ENCODE measurements around the gene ZNF398. TPM values are rescaled to one million over a fixed set of nuclear protein-coding genes. Genes with fewer than 3 reads are reported as not detected.

The ZNF398 gene
- total RNA-seq, 2 donors from 2014 or later: 17.2 to 19.7 TPM

DNA sequence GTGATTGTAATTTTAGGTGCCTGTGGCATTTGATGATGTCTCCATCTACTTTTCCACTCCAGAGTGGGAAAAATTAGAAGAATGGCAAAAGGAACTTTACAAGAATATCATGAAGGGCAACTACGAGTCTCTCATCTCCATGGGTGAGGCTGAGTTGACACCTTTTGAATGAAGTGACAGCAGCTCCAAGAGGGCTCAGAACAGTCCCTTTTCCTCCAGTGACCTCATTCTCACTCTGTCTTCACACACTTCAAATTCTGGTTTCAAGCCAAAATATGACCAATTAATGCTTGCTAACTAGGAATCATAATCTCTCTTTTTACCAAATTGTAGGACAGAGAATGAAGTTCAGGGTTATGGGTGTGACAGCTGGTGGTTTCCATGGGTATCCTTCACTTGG is 18.9 kb downstream of the ZNF398 start:
- no peaks in the 10 kb centered on the region for H3K36me3 Mint-ChIP-seq (ENCODE audit: low read depth)
- H3K27ac Mint-ChIP-seq: no peak overlapping the region
- H3K9me3 ChIP-seq (ENCODE audit: control insufficient read depth, low read length, poor library complexity, severe bottlenecking): no peaks in the 10 kb centered on the region
- ATAC-seq (no peak), DNase-seq (no peak)
- H3K4me1 Mint-ChIP-seq: peaks cover 4% of the 10 kb centered on the region
- H3K4me3 Mint-ChIP-seq: no peak overlapping the region
- H3K27me3 Mint-ChIP-seq: no peaks in the 10 kb centered on the region

DNA sequence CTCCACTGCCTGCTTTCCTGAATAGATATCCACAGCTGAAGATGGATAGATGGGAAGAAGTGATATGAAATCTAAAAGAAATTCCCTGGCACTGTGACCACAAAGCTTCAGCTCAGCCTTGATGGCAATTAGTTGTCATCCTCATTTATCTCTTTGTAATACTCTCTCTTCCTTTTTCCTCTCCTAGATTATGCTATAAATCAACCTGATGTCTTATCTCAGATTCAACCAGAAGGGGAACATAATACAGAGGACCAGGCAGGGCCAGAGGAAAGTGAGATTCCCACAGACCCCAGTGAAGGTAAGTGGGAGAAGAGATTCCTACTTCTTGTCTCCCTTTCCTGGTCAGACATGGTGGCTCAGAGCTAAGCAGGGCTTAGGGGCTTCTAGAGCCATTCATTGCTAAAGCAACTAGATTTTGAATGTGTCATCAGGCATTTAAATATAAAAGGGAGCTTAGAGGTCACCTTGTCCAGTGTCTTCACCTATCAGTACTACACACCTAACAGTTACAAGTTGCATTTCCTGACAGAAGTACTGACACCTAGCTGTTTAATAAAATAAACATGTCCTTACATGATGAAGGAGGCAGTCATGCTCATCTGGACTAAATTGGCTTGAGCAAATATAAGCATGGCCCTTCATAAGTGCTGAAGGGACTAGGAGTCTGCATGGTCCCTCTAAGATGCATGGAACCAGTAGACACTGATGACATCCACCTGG is 19.5 kb downstream of the ZNF398 start:
- Mint-ChIP-seq H3K27ac (no peak overlapping the region), H3K36me3 (ENCODE audit: low read depth) (no peaks in the 10 kb centered on the region), H3K4me3 (no peak overlapping the region)

GRCh38 chr7:149171892-149172533 is 24.8 kb downstream of the ZNF398 start:
- ATAC-seq (no peak), DNase-seq (no peak)
- Mint-ChIP-seq H3K4me1 (peaks cover 5% of the 10 kb centered on the region), H3K27me3 (no peaks in the 10 kb centered on the region), H3K36me3 (ENCODE audit: low read depth) (peaks cover 5% of the 10 kb centered on the region), H3K4me3 (no peak overlapping the region), H3K27ac (peak overlapping the region; percentile 14)
- no peaks in the 10 kb centered on the region for H3K9me3 ChIP-seq (ENCODE audit: control insufficient read depth, low read length, poor library complexity, severe bottlenecking)

More for the DNA sequence above, 19.5 kb downstream of the ZNF398 start:
- DNase-seq: no peak
- no peaks in the 10 kb centered on the region for H3K9me3 ChIP-seq (ENCODE audit: control insufficient read depth, low read length, poor library complexity, severe bottlenecking)
- H3K27me3 Mint-ChIP-seq: no peaks in the 10 kb centered on the region
- H3K4me1 Mint-ChIP-seq: peaks cover 4% of the 10 kb centered on the region
- ATAC-seq: no peak

DNA sequence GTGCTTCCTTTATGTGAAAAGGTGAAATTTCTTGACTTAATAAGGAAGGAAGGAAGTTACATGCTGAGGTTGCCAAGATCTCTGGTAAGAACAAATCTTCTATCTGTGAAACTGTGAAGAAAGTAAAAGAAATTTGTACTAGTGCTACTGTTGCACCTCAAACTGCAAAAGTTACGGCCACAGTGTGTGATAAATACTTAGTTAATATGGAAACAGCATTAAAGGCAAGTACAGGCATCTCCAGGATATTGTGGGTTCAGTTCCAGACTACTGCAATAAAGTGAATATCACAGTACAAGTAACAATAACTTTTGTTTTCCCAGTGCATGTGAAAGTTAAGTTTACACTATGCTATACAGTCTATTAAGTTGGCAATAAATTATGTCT is 25.3 kb downstream of the ZNF398 start:
- H3K9me3 ChIP-seq (ENCODE audit: control insufficient read depth, low read length, poor library complexity, severe bottlenecking): no peaks in the 10 kb centered on the region
- H3K36me3 Mint-ChIP-seq (ENCODE audit: low read depth): peaks cover 7% of the 10 kb centered on the region
- no peaks in the 10 kb centered on the region for H3K27me3 Mint-ChIP-seq
- H3K4me1 Mint-ChIP-seq: peaks cover 11% of the 10 kb centered on the region
- no peak overlapping the region for H3K27ac Mint-ChIP-seq
- DNase-seq (no peak), ATAC-seq (no peak)
- H3K4me3 Mint-ChIP-seq: no peak overlapping the region

GRCh38 chr7:149175150-149175549 is 27.9 kb downstream of the ZNF398 start:
- Mint-ChIP-seq H3K36me3 (ENCODE audit: low read depth) (peaks cover 12% of the 10 kb centered on the region), H3K27ac (no peak overlapping the region), H3K27me3 (no peaks in the 10 kb centered on the region), H3K4me1 (peaks cover 12% of the 10 kb centered on the region), H3K4me3 (no peak overlapping the region)
- DNase-seq (no peak), ATAC-seq (no peak)
- H3K9me3 ChIP-seq (ENCODE audit: control insufficient read depth, low read length, poor library complexity, severe bottlenecking): no peaks in the 10 kb centered on the region

DNA sequence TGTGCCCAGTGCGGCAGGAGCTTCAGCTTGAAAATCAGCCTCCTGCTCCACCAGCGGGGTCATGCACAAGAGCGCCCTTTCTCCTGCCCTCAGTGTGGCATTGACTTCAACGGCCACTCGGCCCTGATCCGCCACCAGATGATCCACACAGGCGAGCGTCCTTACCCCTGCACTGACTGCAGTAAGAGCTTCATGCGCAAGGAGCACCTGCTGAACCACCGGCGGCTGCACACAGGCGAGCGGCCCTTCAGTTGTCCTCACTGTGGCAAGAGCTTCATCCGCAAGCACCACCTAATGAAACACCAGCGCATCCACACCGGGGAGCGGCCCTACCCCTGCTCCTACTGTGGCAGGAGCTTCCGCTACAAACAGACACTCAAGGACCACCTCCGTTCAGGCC is 32.0 kb downstream of the ZNF398 start:
- no peaks in the 10 kb centered on the region for H3K27me3 Mint-ChIP-seq
- H3K36me3 Mint-ChIP-seq (ENCODE audit: low read depth): peaks cover 12% of the 10 kb centered on the region
- H3K4me3 Mint-ChIP-seq: no peak overlapping the region
- H3K27ac Mint-ChIP-seq: peak overlapping the region; percentile 37
- H3K9me3 ChIP-seq (ENCODE audit: control insufficient read depth, low read length, poor library complexity, severe bottlenecking): no peaks in the 10 kb centered on the region
- DNase-seq (no peak), ATAC-seq (no peak)
- H3K4me1 Mint-ChIP-seq: peaks cover 14% of the 10 kb centered on the region

- ATAC-seq (no peak), DNase-seq (no peak)
- no peak overlapping the region for H3K4me3 Mint-ChIP-seq
- H3K4me1 Mint-ChIP-seq: peaks cover 12% of the 10 kb centered on the region
- peaks cover 12% of the 10 kb centered on the region for H3K36me3 Mint-ChIP-seq (ENCODE audit: low read depth)
- H3K9me3 ChIP-seq (ENCODE audit: control insufficient read depth, low read length, poor library complexity, severe bottlenecking): no peaks in the 10 kb centered on the region
- no peak overlapping the region for H3K27ac Mint-ChIP-seq
- H3K27me3 Mint-ChIP-seq: no peaks in the 10 kb centered on the region
Measured at GRCh38 chr7:149180722-149181449, 33.6 kb downstream of the ZNF398 start.

DNA sequence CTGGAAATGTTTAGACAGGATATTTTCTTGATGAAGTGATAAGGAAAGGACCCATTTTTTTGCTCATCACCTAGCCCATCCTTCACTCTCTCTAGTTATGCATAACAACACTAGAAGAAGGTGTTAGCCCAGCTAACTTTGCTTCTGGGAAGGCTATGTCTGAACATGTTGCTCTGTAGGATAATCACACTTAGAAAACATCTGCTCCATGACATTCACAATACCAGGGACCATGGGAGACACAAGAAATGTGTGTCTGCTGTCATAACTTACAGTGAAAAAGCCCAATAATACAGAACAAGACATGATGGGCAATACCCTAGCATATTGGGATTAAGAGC is 34.2 kb downstream of the ZNF398 start:
- Mint-ChIP-seq H3K27ac (peak overlapping the region; percentile 65), H3K4me1 (peaks cover 12% of the 10 kb centered on the region), H3K27me3 (no peaks in the 10 kb centered on the region), H3K36me3 (ENCODE audit: low read depth) (peaks cover 10% of the 10 kb centered on the region), H3K4me3 (no peak overlapping the region)
- ATAC-seq (no peak), DNase-seq (no peak)
- no peaks in the 10 kb centered on the region for H3K9me3 ChIP-seq (ENCODE audit: control insufficient read depth, low read length, poor library complexity, severe bottlenecking)

DNA sequence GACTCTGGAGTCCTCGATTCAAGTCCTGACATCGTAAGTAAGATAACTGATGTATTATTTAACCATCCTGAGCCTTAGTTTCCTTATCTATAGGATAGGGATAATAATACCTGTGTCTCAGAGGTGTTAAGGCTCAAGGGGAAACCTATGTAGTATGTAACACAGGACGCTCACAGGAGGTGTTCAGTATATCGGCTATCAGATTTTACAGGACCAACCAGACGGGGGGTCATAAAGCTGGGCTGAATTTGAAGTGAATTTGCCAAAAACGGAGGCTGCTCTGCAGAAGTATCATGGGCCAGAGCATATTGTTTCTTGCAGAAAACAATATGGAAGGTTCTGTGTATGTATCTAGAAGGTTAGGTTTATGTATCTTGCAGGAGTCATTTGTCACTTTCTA is 37.0 kb downstream of the ZNF398 start:
- no peaks in the 10 kb centered on the region for H3K27me3 Mint-ChIP-seq
- DNase-seq (no peak), ATAC-seq (no peak)
- no peaks in the 10 kb centered on the region for H3K36me3 Mint-ChIP-seq (ENCODE audit: low read depth)
- H3K9me3 ChIP-seq (ENCODE audit: control insufficient read depth, low read length, poor library complexity, severe bottlenecking): no peaks in the 10 kb centered on the region
- H3K27ac Mint-ChIP-seq: no peak overlapping the region
- H3K4me1 Mint-ChIP-seq: peaks cover 2% of the 10 kb centered on the region
- H3K4me3 Mint-ChIP-seq: no peak overlapping the region

GRCh38 chr7:149188213-149188612 is 41.0 kb downstream of the ZNF398 start:
- peak overlapping the region; percentile 24 for H3K27ac Mint-ChIP-seq
- H3K9me3 ChIP-seq (ENCODE audit: control insufficient read depth, low read length, poor library complexity, severe bottlenecking): no peaks in the 10 kb centered on the region
- peak overlapping the region; percentile 16 for H3K4me3 Mint-ChIP-seq
- no peaks in the 10 kb centered on the region for H3K36me3 Mint-ChIP-seq (ENCODE audit: low read depth)
- DNase-seq (no peak), ATAC-seq (no peak)
- H3K4me1 Mint-ChIP-seq: no peaks in the 10 kb centered on the region
- H3K27me3 Mint-ChIP-seq: no peaks in the 10 kb centered on the region

DNA sequence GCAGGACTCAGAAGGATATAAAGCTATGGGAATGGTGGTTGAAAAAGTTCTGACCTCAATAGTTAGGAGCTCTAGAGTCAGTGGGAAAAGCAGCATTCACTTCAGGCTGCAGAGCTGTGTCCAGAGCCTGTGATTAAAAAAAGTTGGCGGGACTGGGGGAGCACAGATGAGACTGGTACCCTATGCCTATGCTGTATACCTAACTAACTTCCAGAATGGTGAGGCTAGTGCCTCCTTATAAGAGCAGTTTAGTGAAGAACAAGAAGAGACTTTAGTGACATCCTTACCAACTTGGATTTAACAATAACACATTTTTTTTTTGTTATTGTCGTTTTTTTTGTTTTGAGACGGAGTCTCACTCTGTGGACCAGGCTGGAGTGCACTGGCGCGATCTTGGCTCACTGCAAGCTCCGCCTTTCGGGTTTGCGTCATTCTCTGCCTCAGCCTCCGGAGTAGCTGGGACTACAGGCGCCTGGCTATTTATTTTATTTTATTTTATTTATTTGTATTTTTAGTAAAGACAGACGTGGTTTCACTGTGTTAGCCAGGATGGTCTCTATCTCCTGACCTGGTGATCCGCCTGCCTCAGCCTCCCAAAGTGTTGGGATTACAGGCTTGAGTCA is 41.5 kb downstream of the ZNF398 start:
- Mint-ChIP-seq H3K36me3 (ENCODE audit: low read depth) (no peaks in the 10 kb centered on the region), H3K27ac (peak overlapping the region; percentile 24), H3K4me1 (no peaks in the 10 kb centered on the region), H3K27me3 (no peaks in the 10 kb centered on the region), H3K4me3 (no peak overlapping the region)
- ATAC-seq (no peak), DNase-seq (no peak)
- H3K9me3 ChIP-seq (ENCODE audit: control insufficient read depth, low read length, poor library complexity, severe bottlenecking): no peaks in the 10 kb centered on the region

- H3K4me3 Mint-ChIP-seq: no peak overlapping the region
- ATAC-seq: no peak
- no peak overlapping the region for H3K27ac Mint-ChIP-seq
Measured at GRCh38 chr7:149191851-149192250, 44.6 kb downstream of the ZNF398 start.

DNA sequence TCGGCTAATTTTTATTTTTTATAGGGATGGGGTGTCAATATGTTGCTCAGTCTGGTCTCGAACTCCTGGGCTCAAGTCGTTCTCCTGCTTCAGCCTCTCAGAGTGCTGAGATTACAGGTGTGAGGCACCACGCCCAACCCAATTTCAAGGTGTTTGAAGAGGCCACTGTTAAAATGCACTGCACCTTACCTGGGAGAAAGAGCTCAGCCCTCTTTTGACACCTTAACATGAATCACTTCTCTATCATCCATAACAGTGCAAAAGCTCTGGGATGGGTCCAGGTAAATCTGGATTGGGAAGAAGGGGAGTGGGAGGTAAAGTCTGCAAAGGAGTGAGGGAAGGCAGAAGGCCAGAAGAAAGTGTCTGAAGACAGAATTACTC is 47.5 kb downstream of the ZNF398 start:
- peak overlapping the region; percentile 87 for H3K4me3 Mint-ChIP-seq
- H3K4me1 Mint-ChIP-seq: peaks cover 15% of the 10 kb centered on the region
- H3K36me3 Mint-ChIP-seq (ENCODE audit: low read depth): peaks cover 4% of the 10 kb centered on the region
- no peaks in the 10 kb centered on the region for H3K9me3 ChIP-seq (ENCODE audit: control insufficient read depth, low read length, poor library complexity, severe bottlenecking)
- no peaks in the 10 kb centered on the region for H3K27me3 Mint-ChIP-seq
- DNase-seq (no peak), ATAC-seq (no peak)
- no peak overlapping the region for H3K27ac Mint-ChIP-seq

More at GRCh38 chr7:149191851-149192250, 44.6 kb downstream of the ZNF398 start:
- Mint-ChIP-seq H3K4me1 (peaks cover 9% of the 10 kb centered on the region), H3K36me3 (ENCODE audit: low read depth) (no peaks in the 10 kb centered on the region), H3K27me3 (no peaks in the 10 kb centered on the region)
- no peaks in the 10 kb centered on the region for H3K9me3 ChIP-seq (ENCODE audit: control insufficient read depth, low read length, poor library complexity, severe bottlenecking)
- no peak for DNase-seq

Data from T-helper 17 cell (primary cell).